Endothelial cell of hepatic sinusoid (primary cell): ENCODE data around the gene FMOD.

Experiments
- in situ Hi-C: cut with HindIII; loops from 2 replicates; pipeline ENCODE4 v1.10.0; 2017; ENCODE audit warnings: low sequenced_read_pairs

Gene FMOD

GRCh38 chr1:203361945-203362719 is 11.2 kb upstream of the FMOD start:
- in situ Hi-C loops = no loop called here

- in situ Hi-C loops = no loop called here
These were observed 9.7 kb upstream of the FMOD start for GRCh38 chr1:203360547-203361185.

DNA sequence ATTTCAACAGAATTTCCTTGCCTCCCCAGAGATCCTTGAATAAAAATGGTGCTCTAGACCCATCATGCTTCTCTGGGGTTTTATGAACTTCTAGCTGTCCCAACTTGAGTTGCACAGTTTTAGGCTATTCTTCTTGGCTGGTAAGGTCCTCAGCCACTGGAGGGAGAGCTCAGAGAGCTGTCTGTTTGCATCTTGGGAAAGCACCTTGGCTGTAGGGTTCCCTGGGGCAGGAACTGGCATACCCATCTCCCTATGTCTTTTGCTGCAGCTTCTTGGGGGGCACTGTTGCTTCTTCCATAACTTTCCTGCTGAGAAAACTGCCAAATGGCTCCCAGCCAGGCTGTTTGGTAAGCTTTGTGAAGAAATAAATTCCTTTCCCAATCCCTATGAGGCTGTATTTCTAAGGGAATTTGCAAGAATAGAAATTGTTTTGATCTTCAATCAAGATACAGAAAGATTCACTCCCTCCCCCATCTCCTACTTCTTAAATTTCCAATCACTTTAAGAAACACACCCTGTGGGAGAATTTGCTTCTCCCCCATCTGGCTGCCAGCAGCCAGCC is 8.2 kb upstream of the FMOD start:
- in situ Hi-C loops = loop anchor here (10.0 kb wide), 1 partner anchor 376 kb away; no protein-coding TSS in a partner anchor

GRCh38 chr1:203354246-203354645 is 3.3 kb upstream of the FMOD start:
- in situ Hi-C loops = loop anchor here (5.0 to 10.0 kb wide), 4 partner anchors 73 to 381 kb away; partner anchors contain the start of gene PRELP

- in situ Hi-C loops = loop anchor here (5.0 to 10.0 kb wide), 4 partner anchors 74 to 381 kb away; partner anchors contain the start of gene PRELP
These were observed 2.6 kb upstream of the FMOD start for GRCh38 chr1:203353486-203353885.

- in situ Hi-C loops = loop anchor here (5.0 to 10.0 kb wide), 4 partner anchors 77 to 385 kb away; partner anchors contain the start of gene PRELP
These were observed 973 bp downstream of the FMOD start for GRCh38 chr1:203349773-203350524.

- in situ Hi-C loops = no loop called here
These were observed 1.8 kb downstream of the FMOD start for GRCh38 chr1:203349166-203349565.

GRCh38 chr1:203346769-203347102 is 4.2 kb downstream of the FMOD start:
- in situ Hi-C loops = no loop called here

GRCh38 chr1:203346060-203346768 is 4.7 kb downstream of the FMOD start:
- in situ Hi-C loops = no loop called here

DNA sequence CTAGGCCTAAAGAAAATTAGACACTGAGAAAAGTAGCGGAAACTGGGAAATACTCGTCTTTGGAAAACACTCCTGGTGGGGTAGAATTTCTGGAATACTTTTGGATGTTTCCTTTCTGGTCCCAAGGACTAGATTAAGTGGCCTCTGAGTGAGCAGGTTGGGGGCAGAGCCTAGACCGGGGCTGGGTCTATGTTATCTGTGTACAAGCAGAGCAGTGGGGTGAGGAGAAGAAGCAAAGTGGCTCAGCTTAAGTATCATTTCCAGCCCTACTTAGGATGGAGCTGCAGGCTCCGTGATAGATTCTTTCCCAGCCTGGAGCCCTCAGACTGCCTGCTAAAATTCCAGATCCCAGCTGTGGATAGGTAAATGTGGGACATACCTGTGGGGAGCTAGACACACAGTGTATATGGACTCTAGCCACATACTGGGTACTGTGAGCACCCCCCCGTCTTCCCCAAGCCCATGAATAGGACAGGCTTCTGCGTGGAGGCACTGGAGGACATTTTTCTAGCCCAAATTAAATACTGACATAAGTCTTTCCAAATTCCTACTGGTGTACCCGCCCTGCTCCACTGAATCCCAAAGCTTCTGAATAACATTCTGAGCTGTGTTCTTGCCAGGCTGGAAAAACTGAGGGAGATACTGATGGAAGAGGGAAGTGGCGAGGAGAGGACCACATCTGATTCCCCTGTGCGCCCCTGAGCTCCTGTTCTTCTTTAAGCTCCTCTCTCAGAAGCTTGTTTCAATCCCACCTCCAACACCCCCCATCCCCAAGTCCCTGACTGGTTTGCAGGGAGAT is 6.8 kb downstream of the FMOD start:
- in situ Hi-C loops = no loop called here

GRCh38 chr1:203342192-203342940 is 8.6 kb downstream of the FMOD start:
- in situ Hi-C loops = no loop called here

DNA sequence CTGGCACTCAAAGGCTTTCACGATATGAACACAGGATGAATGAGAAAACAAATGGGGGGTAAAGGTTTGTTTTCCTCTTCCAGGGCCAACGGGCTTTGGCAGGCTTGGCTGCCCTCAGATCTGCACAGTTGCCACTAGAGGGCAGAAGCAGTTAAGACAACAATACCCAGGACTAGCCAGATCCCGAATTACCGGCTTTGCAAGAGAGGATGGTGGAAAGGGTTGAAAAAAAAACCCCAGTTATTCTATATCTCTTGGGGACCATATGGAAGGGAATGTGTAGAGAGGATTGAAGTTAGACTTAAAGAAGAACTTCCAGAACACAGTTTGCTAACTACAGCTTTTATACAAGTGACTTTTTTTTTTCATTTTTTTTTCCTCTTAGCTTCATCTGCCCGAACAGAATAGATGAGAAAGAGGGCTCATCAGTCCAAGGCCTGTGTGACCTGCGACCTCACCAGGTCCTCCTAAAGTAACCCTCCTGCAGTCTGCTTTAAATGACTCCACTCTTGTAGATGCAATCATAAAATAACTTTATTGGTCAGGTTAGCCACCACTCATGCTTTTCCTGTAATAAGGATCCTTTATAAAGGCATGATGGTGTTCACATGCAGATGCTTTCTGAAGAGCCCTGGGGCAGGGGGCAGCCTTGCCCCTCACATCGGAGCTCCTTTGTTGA is 10.7 kb downstream of the FMOD start:
- in situ Hi-C loops = no loop called here

- in situ Hi-C loops = no loop called here
These were observed 12.4 kb downstream of the FMOD start for GRCh38 chr1:203338335-203339036.

DNA sequence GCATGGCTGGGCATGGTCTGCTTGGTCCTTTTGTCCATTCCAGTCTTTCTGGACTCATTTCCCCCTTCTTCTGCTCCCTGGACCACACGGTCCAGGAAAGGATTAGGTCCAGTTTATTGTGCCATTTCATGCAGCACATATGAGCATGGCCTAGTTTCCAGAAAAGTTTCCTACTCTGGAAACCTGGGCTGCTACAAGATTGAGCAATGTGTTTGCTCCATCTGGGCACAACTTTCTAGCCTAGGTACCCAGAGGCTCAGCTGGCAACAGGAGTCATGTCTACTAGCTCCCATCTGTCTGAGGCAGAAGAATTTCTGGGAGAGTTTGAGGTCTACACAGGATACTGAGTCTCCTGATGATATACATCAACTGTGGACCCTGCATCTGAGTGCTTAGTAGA is 14.8 kb downstream of the FMOD start:
- in situ Hi-C loops = no loop called here

GRCh38 chr1:203335503-203335902 is 15.4 kb downstream of the FMOD start:
- in situ Hi-C loops = no loop called here

- in situ Hi-C loops = no loop called here
These were observed 19.7 kb downstream of the FMOD start for GRCh38 chr1:203331224-203331623.

- in situ Hi-C loops = no loop called here
These were observed 22.2 kb downstream of the FMOD start for GRCh38 chr1:203328714-203329122.
